ENCODE measurements around the gene STK24.

Gene STK24

DNA sequence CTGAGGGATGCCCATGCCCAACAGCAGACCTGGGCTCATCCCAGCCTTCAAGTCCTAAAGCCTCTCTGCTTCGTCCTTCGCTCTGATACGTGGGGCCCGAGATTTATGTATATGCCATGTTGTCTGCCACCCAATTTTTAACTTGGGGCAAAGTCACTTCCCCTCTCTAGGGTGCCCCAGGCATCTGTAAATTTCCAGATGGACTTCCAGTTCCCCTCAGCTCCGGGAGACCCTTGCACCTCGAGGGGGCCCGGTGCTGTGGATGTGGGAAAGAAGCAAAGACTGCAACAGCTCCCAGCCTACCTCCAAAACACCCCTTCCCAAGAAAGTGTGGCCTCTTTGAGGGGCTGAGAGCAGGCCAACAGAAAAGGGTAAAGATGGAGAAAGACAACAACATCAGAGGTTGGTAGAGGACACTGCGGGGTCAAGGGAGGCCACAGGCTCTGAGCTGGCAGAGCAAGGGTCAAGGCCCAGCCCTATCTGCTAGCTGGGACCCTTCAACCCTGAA, 97.4 kb downstream of the STK24 start:
- Histone ChIP-seq H3K4me1 (ENCODE audit: control insufficient read depth, low read depth, low read length) (peaks cover 55% of the 10 kb centered on the region), H3K4me3 (ENCODE audit: low read length) (no peak overlapping the region), H3K27ac (ENCODE audit: low read length) (no peak overlapping the region), H3K36me3 (ENCODE audit: control insufficient read depth, low read depth, low read length) (no peaks in the 10 kb centered on the region), H3K9me3 (ENCODE audit: control insufficient read depth, low read depth, low read length) (no peaks in the 10 kb centered on the region), H3K27me3 (ENCODE audit: control insufficient read depth, insufficient read depth, low read length) (no peaks in the 10 kb centered on the region), H3K9ac (ENCODE audit: low read length) (no peak overlapping the region)

DNA sequence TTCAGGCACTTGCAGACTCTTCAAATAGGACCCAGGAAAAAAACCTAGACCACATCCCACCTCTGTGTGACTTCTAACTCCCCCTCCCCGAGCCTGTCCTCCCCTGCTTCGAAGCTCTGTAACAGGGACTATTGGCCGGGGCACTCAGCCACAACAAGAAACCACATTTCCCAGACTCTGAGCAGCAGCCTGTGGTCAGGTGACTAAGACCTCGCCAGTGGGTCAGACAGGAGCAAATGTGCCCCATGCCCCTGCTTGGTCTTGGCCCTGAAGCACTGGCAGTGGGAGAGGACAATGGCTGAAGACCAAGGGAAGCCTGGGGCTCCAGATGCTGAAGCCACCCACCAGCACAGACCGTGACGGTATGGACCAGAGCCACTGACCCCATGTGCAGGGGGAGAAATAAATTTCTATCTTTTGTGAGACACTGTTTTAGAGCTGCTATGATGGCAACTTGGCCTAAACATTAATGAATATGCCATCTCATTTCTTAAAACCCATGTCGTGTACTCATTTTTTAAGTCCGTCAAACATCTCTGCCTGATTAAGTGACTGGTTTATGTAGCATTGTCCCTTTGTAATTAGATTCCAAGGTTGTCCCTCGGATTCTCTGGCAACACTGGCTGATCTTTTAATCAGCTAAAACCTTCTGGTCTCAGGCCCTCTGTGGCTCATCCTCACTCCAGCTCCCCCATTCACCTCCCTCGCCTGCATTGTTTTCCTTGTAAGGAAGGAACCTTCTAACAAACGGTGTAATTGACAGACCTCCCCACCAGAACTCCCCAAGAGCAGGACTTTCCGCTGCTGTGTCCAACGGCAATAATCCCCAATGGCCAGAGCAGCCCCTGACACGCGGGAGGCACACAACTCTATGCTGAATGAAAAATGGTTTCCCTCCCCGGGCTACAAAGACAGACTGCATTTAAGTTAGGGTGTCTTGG, 98.4 kb downstream of the STK24 start:
- H3K4me1 ChIP-seq (ENCODE audit: control insufficient read depth, low read depth, low read length) = peaks cover 44% of the 10 kb centered on the region
- H3K9me3 ChIP-seq (ENCODE audit: control insufficient read depth, low read depth, low read length) = no peaks in the 10 kb centered on the region
- no peak overlapping the region for H3K4me3 ChIP-seq (ENCODE audit: low read length)
- no peak overlapping the region for H3K27ac ChIP-seq (ENCODE audit: low read length)
- peaks cover 2% of the 10 kb centered on the region for H3K36me3 ChIP-seq (ENCODE audit: control insufficient read depth, low read depth, low read length)
- H3K9ac ChIP-seq (ENCODE audit: low read length) = no peak overlapping the region
- no peaks in the 10 kb centered on the region for H3K27me3 ChIP-seq (ENCODE audit: control insufficient read depth, insufficient read depth, low read length)

DNA sequence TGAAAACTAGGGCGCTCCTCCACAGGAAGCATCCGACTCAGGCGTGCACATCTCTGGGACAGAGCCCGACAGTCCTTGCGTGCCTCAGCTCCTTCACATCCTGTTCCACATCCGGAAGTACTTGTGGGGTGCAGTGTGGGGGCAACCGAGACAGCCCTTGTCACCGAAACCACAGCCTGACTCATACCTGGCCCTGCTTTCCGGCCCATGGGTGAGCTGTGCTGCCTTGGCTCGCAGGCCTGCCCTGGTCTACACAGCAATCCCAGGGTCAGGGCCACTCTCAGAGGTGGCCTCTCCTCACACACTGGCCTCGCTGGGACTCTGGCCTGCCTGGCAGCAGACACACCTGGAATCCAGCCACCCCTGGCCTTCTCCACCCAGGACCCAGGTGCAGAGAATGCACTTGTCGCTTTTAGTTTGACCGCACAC, 100.4 kb downstream of the STK24 start:
- Histone ChIP-seq H3K9ac (ENCODE audit: low read length) (no peak overlapping the region), H3K36me3 (ENCODE audit: control insufficient read depth, low read depth, low read length) (peaks cover 11% of the 10 kb centered on the region), H3K27me3 (ENCODE audit: control insufficient read depth, insufficient read depth, low read length) (no peaks in the 10 kb centered on the region), H3K4me3 (ENCODE audit: low read length) (peak overlapping the region; percentile 44), H3K4me1 (ENCODE audit: control insufficient read depth, low read depth, low read length) (peaks cover 38% of the 10 kb centered on the region), H3K27ac (ENCODE audit: low read length) (no peak overlapping the region), H3K9me3 (ENCODE audit: control insufficient read depth, low read depth, low read length) (no peaks in the 10 kb centered on the region)

DNA sequence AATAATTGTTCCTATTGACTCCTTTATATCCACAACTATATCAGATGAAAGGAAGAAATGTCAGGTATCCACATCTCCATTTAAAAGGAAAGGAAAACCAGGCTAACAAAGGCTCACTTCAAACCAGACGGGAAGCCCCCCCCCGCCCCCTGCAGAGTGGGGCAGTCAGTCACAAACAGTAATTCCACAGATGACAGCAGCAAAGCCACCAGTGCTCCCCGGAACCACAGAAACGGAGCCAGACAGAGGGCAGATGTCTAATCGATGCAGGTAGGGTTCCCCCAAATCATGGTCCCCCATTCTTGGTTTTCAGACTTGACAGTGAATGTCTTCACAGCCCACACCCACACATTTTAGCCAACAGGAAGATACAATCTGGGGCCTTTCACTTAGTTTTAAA, 100.8 kb downstream of the STK24 start:
- no peak overlapping the region for H3K27ac ChIP-seq (ENCODE audit: low read length)
- no peak overlapping the region for H3K9ac ChIP-seq (ENCODE audit: low read length)
- peak overlapping the region; percentile 44 for H3K4me3 ChIP-seq (ENCODE audit: low read length)
- no peaks in the 10 kb centered on the region for H3K9me3 ChIP-seq (ENCODE audit: control insufficient read depth, low read depth, low read length)
- H3K27me3 ChIP-seq (ENCODE audit: control insufficient read depth, insufficient read depth, low read length) = no peaks in the 10 kb centered on the region
- H3K4me1 ChIP-seq (ENCODE audit: control insufficient read depth, low read depth, low read length) = peaks cover 38% of the 10 kb centered on the region
- H3K36me3 ChIP-seq (ENCODE audit: control insufficient read depth, low read depth, low read length) = peaks cover 14% of the 10 kb centered on the region

DNA sequence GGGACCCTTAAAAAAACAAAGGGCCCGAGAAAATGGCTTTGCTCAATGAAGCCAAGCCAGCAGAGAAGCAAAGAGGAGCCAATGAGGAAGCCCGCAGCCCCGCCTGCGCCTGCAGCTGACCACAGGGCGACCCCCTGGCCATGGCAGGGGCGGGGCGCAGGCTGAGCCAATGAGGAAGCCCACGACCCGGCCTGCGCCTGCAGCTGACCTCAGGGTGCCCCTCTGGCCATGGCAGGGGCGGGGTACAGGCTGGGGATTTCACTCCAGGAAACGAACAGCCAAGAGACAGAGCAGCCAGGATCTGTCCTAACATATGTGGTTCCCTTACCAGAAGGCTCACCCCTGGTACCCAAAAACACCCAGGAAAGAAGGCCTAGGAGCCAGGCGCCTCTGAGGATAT, 101.4 kb downstream of the STK24 start:
- Histone ChIP-seq H3K27me3 (ENCODE audit: control insufficient read depth, insufficient read depth, low read length) (no peaks in the 10 kb centered on the region), H3K4me3 (ENCODE audit: low read length) (peak overlapping the region; percentile 28), H3K9me3 (ENCODE audit: control insufficient read depth, low read depth, low read length) (no peaks in the 10 kb centered on the region), H3K9ac (ENCODE audit: low read length) (no peak overlapping the region), H3K4me1 (ENCODE audit: control insufficient read depth, low read depth, low read length) (peaks cover 38% of the 10 kb centered on the region), H3K27ac (ENCODE audit: low read length) (no peak overlapping the region), H3K36me3 (ENCODE audit: control insufficient read depth, low read depth, low read length) (peaks cover 18% of the 10 kb centered on the region)

DNA sequence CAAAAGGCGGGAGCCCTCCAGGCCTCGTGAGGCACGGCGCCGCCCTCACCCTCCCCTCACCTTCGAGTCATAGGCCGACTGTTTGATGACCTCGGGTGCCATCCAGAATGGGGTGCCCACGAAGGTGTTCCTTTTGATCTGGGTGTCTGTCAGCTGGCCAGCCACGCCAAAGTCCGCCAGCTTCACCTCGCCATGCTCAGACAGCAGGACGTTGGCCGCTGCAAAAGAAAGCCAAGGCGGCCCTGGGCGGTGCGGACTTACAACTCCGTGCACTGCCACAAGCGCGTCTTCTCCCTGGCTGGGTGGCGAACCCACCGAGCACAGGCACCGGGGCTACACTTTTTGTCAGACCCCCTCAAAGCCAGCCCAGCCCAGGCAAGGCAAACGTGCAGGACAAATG, 102.1 kb downstream of the STK24 start:
- no peak overlapping the region for H3K27ac ChIP-seq (ENCODE audit: low read length)
- H3K4me3 ChIP-seq (ENCODE audit: low read length) = no peak overlapping the region
- peaks cover 18% of the 10 kb centered on the region for H3K36me3 ChIP-seq (ENCODE audit: control insufficient read depth, low read depth, low read length)
- H3K27me3 ChIP-seq (ENCODE audit: control insufficient read depth, insufficient read depth, low read length) = no peaks in the 10 kb centered on the region
- H3K9me3 ChIP-seq (ENCODE audit: control insufficient read depth, low read depth, low read length) = no peaks in the 10 kb centered on the region
- H3K4me1 ChIP-seq (ENCODE audit: control insufficient read depth, low read depth, low read length) = peaks cover 36% of the 10 kb centered on the region
- no peak overlapping the region for H3K9ac ChIP-seq (ENCODE audit: low read length)

DNA sequence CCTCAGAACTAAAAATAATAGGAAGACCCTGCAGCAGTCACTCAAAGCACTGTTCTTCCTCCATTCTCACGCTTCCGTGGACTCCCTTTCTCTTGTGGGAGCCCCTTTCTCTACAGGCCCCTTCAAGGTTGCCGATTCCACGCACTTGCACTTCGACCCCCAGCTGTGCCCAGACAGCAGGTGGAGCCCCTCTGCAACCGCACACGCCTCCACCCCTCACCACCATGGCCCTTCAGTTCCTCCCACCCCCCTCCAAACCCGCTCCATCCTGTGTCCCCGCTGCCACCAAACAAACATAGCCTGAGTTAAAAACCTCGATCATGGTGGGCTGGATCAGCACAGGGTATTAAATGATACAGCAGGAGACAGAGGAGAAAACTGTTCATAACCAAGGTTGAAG, 102.6 kb downstream of the STK24 start:
- H3K36me3 ChIP-seq (ENCODE audit: control insufficient read depth, low read depth, low read length) = peaks cover 18% of the 10 kb centered on the region
- no peak overlapping the region for H3K9ac ChIP-seq (ENCODE audit: low read length)
- no peak overlapping the region for H3K4me3 ChIP-seq (ENCODE audit: low read length)
- peaks cover 32% of the 10 kb centered on the region for H3K4me1 ChIP-seq (ENCODE audit: control insufficient read depth, low read depth, low read length)
- H3K9me3 ChIP-seq (ENCODE audit: control insufficient read depth, low read depth, low read length) = no peaks in the 10 kb centered on the region
- no peaks in the 10 kb centered on the region for H3K27me3 ChIP-seq (ENCODE audit: control insufficient read depth, insufficient read depth, low read length)
- H3K27ac ChIP-seq (ENCODE audit: low read length) = no peak overlapping the region

DNA sequence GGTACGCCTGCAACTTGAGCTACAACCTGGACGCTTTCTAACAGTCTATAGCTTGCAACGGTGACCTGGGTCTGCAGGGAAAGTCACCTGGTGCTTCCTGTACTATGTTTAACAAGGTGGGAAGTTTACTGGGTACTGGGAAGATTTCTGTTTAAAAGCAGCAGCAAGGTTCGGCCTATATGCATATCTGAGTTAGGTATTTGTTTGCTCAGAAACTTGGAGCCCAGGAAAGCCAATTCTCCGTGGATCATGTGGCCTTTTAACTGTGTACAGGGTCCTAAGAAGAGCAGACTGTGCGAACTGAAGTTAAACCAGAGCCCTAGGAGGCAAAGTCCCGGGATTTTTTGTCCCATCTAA, 103.1 kb downstream of the STK24 start:
- Histone ChIP-seq H3K36me3 (ENCODE audit: control insufficient read depth, low read depth, low read length) (peaks cover 18% of the 10 kb centered on the region), H3K4me1 (ENCODE audit: control insufficient read depth, low read depth, low read length) (peaks cover 26% of the 10 kb centered on the region)

DNA sequence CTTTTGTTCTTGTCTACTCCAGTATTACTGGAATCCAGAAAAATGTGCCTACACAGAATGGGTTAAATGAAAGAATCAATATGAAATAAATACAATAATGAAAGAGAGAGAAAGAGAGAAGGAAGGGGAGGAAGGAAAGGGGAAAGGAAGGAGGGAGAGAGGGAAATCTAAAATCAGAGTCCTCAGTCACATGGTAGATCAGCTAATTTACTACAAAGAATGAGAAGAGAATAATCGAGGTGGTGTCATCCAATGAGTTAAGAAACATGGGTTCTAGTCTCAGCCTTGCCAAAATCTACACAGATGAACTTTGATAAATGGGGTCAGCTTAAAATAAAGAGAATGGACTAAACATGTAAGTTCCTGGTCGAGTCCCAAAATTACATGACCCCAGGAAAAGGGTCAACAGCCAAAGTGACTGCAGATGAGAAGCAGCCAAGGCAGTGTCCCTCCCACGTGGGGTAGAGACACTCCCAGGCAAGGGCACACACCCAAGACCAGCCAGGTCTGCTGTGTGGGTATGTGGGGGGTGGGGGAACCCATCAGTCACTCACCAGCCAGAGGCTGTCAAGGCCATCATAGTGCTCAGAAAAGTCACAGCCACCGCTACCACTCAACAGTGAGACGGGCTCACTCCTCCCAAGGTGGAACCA, 103.6 kb downstream of the STK24 start:
- no peaks in the 10 kb centered on the region for H3K9me3 ChIP-seq (ENCODE audit: control insufficient read depth, low read depth, low read length)
- H3K4me1 ChIP-seq (ENCODE audit: control insufficient read depth, low read depth, low read length) = peaks cover 21% of the 10 kb centered on the region
- H3K27me3 ChIP-seq (ENCODE audit: control insufficient read depth, insufficient read depth, low read length) = no peaks in the 10 kb centered on the region
- H3K4me3 ChIP-seq (ENCODE audit: low read length) = no peak overlapping the region
- H3K27ac ChIP-seq (ENCODE audit: low read length) = no peak overlapping the region
- H3K36me3 ChIP-seq (ENCODE audit: control insufficient read depth, low read depth, low read length) = peaks cover 18% of the 10 kb centered on the region
- H3K9ac ChIP-seq (ENCODE audit: low read length) = no peak overlapping the region

More for the DNA sequence above, 103.1 kb downstream of the STK24 start:
- Histone ChIP-seq H3K4me3 (ENCODE audit: low read length) (no peak overlapping the region), H3K27me3 (ENCODE audit: control insufficient read depth, insufficient read depth, low read length) (no peaks in the 10 kb centered on the region), H3K9ac (ENCODE audit: low read length) (no peak overlapping the region), H3K9me3 (ENCODE audit: control insufficient read depth, low read depth, low read length) (no peaks in the 10 kb centered on the region), H3K27ac (ENCODE audit: low read length) (no peak overlapping the region)

DNA sequence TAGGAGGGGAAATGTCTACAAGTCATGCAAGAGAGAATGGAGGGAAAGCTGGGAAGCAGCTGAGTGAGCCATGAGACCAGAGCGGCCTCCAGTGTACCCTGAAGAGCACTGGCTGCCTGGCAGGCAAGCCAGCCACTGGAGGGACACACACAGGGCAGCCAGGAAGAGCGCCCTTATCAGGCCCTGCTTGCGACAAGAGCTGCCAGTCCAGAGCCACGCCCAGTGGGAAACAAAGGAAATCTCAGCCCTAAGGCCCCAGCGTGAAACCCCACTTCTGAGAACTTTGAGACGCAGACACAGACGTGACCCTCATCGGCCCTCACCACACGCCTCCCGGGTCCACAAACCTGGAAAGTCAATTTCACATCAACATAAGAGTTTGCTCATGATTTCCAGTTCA, 105.0 kb downstream of the STK24 start:
- Histone ChIP-seq H3K27ac (ENCODE audit: low read length) (no peak overlapping the region), H3K36me3 (ENCODE audit: control insufficient read depth, low read depth, low read length) (peaks cover 18% of the 10 kb centered on the region), H3K9ac (ENCODE audit: low read length) (no peak overlapping the region), H3K9me3 (ENCODE audit: control insufficient read depth, low read depth, low read length) (no peaks in the 10 kb centered on the region), H3K27me3 (ENCODE audit: control insufficient read depth, insufficient read depth, low read length) (no peaks in the 10 kb centered on the region), H3K4me3 (ENCODE audit: low read length) (no peak overlapping the region), H3K4me1 (ENCODE audit: control insufficient read depth, low read depth, low read length) (peaks cover 16% of the 10 kb centered on the region)

DNA sequence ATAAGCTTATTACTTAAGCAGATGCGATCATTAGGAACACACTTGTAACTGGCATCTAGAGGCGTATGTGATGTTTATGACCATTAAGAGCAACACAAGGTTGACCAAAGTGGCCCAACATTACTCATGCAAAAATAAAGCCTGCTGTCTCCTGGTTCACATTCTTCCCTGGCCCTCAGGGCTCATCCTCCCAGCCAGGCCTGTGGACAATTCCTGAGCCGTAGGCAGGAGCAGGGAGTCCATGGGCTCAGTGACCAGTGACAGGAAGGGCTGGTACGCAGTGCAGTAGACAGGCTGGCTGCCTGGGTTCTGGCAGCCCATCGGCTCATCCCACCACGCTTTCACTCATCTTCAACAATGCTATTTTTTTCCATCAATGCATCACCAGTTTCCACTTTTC, 106.0 kb downstream of the STK24 start:
- H3K4me1 ChIP-seq (ENCODE audit: control insufficient read depth, low read depth, low read length) = peaks cover 9% of the 10 kb centered on the region
- no peak overlapping the region for H3K9ac ChIP-seq (ENCODE audit: low read length)
- H3K27me3 ChIP-seq (ENCODE audit: control insufficient read depth, insufficient read depth, low read length) = no peaks in the 10 kb centered on the region
- peaks cover 23% of the 10 kb centered on the region for H3K36me3 ChIP-seq (ENCODE audit: control insufficient read depth, low read depth, low read length)
- H3K9me3 ChIP-seq (ENCODE audit: control insufficient read depth, low read depth, low read length) = no peaks in the 10 kb centered on the region
- no peak overlapping the region for H3K4me3 ChIP-seq (ENCODE audit: low read length)
- H3K27ac ChIP-seq (ENCODE audit: low read length) = no peak overlapping the region

Data from iPS-18a (cell line).